NB4 (cell line): ENCODE measurements around the gene EHBP1L1.
A peak's percentile ranks its signal among the peaks of the same experiment; 100 is the strongest.

Experiments
- DNase-seq: peaks from one replicate; pipeline ENCODE4 v3.0.0; 2010; ENCODE audit warnings: low read depth
- H3K4me3 ChIP-seq: one replicate; pipeline ENCODE4 v1.5.1; 2011; ENCODE audit warnings: mild to moderate bottlenecking, low read depth, low read length, moderate library complexity
- MYC ChIP-seq: IDR thresholded peaks from 2 replicates; pipeline ENCODE4 v1.6.1; 2011; ENCODE audit warnings: low read depth, low read length
- POLR2A ChIP-seq: IDR thresholded peaks from 2 replicates; pipeline ENCODE4 v1.6.1; 2011; ENCODE audit warnings: mild to moderate bottlenecking; ENCODE audit not compliant: insufficient read length; ENCODE audit errors: extremely low read depth
- TF ChIP-seq, protein P1 (sequence below): IDR thresholded peaks from one replicate; pipeline ENCODE4 v1.5.1; 2012; ENCODE audit warnings: low read depth, low read length
- TF ChIP-seq, protein P2 (sequence below): IDR thresholded peaks from 2 replicates; pipeline ENCODE4 v1.6.1; 2011; ENCODE audit warnings: low read depth, low read length

Gene EHBP1L1

DNA sequence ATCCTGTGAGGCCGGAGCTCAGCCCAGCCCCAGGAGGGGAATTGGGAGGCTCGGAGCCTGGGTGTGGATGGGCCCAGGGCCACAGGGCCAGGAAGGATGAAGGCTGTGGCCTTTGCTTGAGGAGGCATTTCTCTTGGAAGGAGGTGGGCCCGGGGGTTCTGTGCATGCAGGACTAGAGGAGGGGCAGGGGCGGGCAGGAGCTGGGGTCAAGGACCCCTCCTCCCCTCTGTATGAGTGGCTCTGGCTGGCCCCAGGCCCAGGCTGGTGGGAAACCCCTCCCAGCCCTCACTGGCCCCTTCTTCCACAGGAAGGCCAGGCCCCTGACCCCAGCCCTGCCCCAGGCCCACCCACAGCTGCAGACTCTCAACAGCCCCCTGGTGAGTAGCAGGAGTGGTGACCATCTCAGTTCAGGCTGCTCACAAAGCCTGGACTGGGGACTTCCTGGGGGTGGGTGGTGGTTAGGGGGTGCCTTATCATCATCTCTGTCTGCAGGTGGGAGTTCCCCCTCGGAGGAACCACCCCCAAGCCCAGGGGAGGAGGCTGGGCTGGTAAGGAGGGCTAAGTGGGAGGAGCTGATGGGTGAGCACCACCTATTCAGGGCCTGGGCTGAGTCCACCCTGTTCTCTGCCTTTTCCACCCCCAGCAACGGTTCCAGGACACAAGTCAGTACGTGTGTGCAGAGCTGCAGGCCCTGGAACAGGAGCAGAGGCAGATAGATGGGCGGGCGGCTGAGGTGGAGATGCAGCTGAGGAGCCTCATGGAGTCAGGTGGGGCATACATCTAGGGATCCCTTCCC, 13.8 kb downstream of the EHBP1L1 start:
- TF ChIP-seq, protein P1, sequence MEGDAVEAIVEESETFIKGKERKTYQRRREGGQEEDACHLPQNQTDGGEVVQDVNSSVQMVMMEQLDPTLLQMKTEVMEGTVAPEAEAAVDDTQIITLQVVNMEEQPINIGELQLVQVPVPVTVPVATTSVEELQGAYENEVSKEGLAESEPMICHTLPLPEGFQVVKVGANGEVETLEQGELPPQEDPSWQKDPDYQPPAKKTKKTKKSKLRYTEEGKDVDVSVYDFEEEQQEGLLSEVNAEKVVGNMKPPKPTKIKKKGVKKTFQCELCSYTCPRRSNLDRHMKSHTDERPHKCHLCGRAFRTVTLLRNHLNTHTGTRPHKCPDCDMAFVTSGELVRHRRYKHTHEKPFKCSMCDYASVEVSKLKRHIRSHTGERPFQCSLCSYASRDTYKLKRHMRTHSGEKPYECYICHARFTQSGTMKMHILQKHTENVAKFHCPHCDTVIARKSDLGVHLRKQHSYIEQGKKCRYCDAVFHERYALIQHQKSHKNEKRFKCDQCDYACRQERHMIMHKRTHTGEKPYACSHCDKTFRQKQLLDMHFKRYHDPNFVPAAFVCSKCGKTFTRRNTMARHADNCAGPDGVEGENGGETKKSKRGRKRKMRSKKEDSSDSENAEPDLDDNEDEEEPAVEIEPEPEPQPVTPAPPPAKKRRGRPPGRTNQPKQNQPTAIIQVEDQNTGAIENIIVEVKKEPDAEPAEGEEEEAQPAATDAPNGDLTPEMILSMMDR = no peak
- TF ChIP-seq, protein P2, sequence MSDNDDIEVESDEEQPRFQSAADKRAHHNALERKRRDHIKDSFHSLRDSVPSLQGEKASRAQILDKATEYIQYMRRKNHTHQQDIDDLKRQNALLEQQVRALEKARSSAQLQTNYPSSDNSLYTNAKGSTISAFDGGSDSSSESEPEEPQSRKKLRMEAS = no peak
- TF ChIP-seq MYC (no peak), POLR2A (no peak)
- peak; percentile 46 for DNase-seq
- no peak overlapping the region for H3K4me3 ChIP-seq

DNA sequence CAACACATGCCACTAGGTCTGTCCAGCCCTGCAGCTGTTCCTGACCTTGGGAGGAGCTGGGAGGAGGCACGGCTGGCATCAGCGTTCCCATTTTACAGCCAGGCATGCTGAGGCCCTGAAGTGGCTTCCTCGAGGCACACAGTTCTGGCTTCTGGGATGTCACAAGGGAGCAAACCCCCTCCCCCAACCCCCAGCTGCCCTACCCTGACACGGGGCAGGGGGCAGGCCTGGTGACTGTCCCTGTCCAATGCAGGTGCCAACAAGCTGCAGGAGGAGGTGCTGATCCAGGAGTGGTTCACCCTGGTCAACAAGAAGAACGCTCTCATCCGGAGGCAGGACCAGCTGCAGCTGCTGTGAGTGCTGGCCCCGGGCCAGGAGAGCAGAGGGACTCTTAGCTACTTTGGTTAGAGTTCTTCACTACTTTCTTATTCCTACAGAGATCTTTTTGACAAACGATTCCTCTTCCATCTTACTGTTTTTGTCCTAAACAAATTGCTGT, 14.4 kb downstream of the EHBP1L1 start:
- TF ChIP-seq MYC (no peak), POLR2A (no peak)
- TF ChIP-seq, protein P2 = no peak
- TF ChIP-seq, protein P1 = no peak
- no peak for DNase-seq

DNA sequence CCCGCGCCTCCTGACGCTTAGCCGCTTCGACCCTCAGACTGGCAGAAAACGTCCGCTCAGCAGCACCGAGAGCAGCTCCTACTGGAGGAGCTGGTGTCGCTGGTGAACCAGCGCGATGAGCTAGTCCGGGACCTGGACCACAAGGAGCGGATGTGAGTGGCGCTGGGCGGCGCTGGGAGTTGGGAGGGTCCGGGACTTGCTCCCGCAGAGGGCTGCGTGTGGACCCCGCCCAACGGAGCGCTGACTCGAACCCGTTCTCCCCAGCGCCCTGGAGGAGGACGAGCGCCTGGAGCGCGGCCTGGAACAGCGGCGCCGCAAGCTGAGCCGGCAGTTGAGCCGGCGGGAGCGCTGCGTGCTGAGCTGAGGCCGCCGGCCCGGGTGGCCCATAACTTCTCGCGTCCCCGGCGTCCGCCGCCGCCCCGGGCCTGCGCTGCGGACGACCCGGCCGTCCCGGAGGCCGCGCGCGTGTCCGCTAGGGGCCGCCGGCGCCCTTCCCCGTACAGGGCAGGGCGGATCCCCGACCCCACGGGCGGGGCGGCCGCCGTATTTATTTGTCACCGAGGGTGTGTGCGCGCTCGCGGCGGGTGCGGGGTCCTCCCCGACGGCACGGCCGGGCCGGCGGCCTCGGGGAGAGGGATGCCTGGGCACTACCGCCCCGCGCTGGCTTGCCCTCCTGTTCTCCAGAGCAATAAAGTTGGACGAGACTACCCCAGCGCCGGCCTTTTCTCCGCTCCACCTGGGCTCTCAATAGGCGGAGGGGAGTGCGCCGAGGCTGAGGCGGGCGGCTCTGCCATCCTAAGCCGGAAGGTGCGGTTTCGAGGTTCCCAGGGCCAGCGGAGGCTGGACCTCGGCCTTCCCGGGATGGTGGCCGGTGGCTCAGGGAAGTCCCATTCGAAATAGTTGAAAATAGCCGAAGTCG, 16.3 kb downstream of the EHBP1L1 start:
- no peak for DNase-seq
- H3K4me3 ChIP-seq = no peak overlapping the region
- TF ChIP-seq MYC = no peak
- TF ChIP-seq, protein P2 = no peak
- no peak for TF ChIP-seq POLR2A
- TF ChIP-seq, protein P1 = no peak

More for the DNA sequence above, 14.4 kb downstream of the EHBP1L1 start:
- H3K4me3 ChIP-seq = no peak overlapping the region

DNA sequence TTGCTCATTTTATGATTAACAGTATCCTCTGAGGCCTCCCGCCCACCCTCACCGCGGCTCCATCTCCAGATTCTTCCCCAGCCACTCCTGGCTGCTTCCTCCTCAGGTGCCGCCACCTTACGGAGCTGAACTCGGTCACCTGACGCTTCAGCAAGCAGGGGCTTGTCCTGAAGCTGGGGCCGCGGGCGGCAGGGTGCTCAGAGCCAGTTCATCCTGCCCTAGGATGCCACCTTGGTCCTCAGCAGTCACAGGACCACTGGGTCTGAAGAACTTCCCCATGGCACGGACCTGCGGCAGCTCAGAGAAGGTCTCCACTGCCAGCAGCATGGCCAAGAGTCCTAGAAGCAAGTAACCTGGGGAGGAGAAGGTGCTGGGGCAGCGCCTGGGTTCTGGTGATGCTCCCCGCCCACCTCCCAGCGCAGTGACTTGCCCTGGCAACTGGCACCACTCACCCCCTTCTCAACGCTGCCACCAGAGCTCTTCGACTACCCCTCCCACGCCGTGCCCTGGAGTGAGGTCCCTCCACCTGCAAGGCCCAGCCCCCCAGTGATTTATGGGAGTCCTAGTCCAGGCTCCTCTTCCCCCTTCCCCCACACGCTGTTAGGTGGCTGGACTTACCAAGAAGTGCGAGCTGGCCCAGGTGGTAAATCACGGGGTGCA, 17.1 kb downstream of the EHBP1L1 start:
- no peak for DNase-seq
- no peak overlapping the region for H3K4me3 ChIP-seq
- TF ChIP-seq MYC (no peak), POLR2A (no peak)
- TF ChIP-seq, protein P1 = no peak
- TF ChIP-seq, protein P2 = no peak

DNA sequence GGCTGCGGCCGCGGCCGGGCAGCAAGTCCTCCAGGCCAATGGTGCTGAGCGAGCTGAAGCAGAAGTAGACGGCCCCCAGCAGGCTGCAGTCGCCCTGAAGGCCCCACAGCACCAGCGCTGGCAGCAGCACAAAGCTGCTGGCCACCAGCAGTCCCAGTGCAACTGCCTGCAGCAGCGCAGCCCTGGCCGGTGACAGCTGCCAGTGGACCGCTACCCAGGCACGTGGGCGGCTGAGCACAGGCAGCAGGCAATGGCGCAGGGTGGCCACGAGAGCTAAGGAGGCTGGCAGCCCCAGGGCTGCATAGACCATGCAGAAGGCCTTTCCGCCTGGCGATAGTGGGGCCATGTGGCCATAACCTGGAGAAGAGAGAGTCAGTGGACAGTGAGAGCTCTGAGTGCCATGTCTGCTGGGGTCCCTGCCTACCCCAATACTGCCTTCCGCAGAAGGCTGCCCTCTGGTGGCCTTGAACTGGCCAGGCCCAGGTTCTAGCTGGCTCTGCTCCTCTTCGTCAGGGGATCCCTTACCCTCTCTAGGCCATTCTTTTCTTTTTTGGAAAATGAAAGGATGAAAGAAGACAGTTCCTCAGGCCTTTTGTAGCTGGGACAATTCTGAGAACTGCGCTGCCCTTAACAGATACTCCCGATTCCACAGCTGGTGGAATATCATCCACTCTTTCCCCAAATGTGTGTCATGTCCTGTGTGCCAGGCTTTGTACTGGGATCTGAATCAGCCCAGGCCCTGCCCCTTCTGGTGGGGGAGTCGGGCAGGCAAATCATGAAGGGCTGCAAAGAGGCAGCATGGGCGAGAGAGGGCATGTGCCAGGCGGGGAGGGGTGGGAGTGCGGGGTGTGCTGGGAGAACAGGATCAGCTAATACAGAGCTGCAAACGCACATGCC, 17.9 kb downstream of the EHBP1L1 start:
- DNase-seq = peak; percentile 55
- TF ChIP-seq POLR2A (no peak), MYC (peak; percentile 43; the same call in 1 of the 2 replicates)
- TF ChIP-seq, protein P1 = peak; percentile 84
- TF ChIP-seq, protein P2 = 0 out of 2 replicates have a peak, but pooled peaks have one; percentile 11
- H3K4me3 ChIP-seq = no peak overlapping the region
